PFSK-1 (cell line): ENCODE measurements around the gene ADGRF3.

Experiments
- FOXP2 ChIP-seq: optimal IDR thresholded peaks from 2 replicates; pipeline ENCODE3; 2011; ENCODE audit warnings: borderline replicate concordance, control low read depth, inconsistent platforms; ENCODE audit not compliant: insufficient read depth; ENCODE audit errors: extremely low read length, extremely low read depth
- POLR2AphosphoS5 ChIP-seq: IDR thresholded peaks from 2 replicates; pipeline ENCODE4 v1.6.1; 2012; ENCODE audit warnings: low read depth, mild to moderate bottlenecking, control low read depth, low read length, moderate library complexity
- REST ChIP-seq, 2 experiments: IDR thresholded peaks; 2 replicates each; pipeline versions ENCODE4 v1.6.1 to v1.8.0; 2011 to 2012; ENCODE audit warnings: low read depth in 2 of 2, low read length in 2 of 2, control low read depth in 1 of 2, inconsistent platforms in 1 of 2, mild to moderate bottlenecking in 1 of 2, moderate library complexity in 1 of 2; ENCODE audit not compliant: insufficient read depth in 1 of 2
- SIN3A ChIP-seq: IDR thresholded peaks from 2 replicates; pipeline ENCODE4 v1.6.1; 2012; ENCODE audit warnings: mild to moderate bottlenecking, low read length, moderate library complexity, borderline replicate concordance; ENCODE audit not compliant: insufficient read depth
- TAF1 ChIP-seq: IDR thresholded peaks from 2 replicates; pipeline ENCODE4 v1.6.1; 2012; ENCODE audit warnings: low read length, control low read depth, borderline replicate concordance; ENCODE audit not compliant: insufficient read depth

Gene ADGRF3

GRCh38 chr2:26297061-26297460 lies 49.5 kb downstream of the ADGRF3 start:
- no peak for TF ChIP-seq SIN3A
- TF ChIP-seq REST (IDR thresholded peaks at IDR 0.05; ENCODE audit: insufficient read depth in 1 of 2, low read depth in 2 of 2, low read length in 2 of 2): no peak
- TF ChIP-seq TAF1: no peak
- no peak for TF ChIP-seq POLR2AphosphoS5
- TF ChIP-seq FOXP2: no peak

- TF ChIP-seq TAF1: no peak
- TF ChIP-seq POLR2AphosphoS5: no peak
- no peak for TF ChIP-seq SIN3A
- no peak for TF ChIP-seq FOXP2
- no peak for TF ChIP-seq REST (IDR thresholded peaks at IDR 0.05; ENCODE audit: insufficient read depth in 1 of 2, low read depth in 2 of 2, low read length in 2 of 2)
Observed at GRCh38 chr2:26295511-26295910, 51.1 kb downstream of the ADGRF3 start.

GRCh38 chr2:26292646-26293045 lies 53.9 kb downstream of the ADGRF3 start:
- no peak for TF ChIP-seq POLR2AphosphoS5
- TF ChIP-seq SIN3A: no peak
- TF ChIP-seq REST (IDR thresholded peaks at IDR 0.05; ENCODE audit: insufficient read depth in 1 of 2, low read depth in 2 of 2, low read length in 2 of 2): no peak
- no peak for TF ChIP-seq TAF1
- no peak for TF ChIP-seq FOXP2

GRCh38 chr2:26290001-26290400 lies 56.6 kb downstream of the ADGRF3 start:
- TF ChIP-seq SIN3A (no peak), TAF1 (no peak), REST (IDR thresholded peaks at IDR 0.05; ENCODE audit: insufficient read depth in 1 of 2, low read depth in 2 of 2, low read length in 2 of 2) (no peak), POLR2AphosphoS5 (no peak), FOXP2 (no peak)

GRCh38 chr2:26285931-26286330 lies 60.7 kb downstream of the ADGRF3 start:
- no peak for TF ChIP-seq SIN3A
- TF ChIP-seq FOXP2: no peak
- TF ChIP-seq REST (IDR thresholded peaks at IDR 0.05; ENCODE audit: insufficient read depth in 1 of 2, low read depth in 2 of 2, low read length in 2 of 2): no peak
